ENCODE results near the gene FADS3.

The FADS3 gene

DNA sequence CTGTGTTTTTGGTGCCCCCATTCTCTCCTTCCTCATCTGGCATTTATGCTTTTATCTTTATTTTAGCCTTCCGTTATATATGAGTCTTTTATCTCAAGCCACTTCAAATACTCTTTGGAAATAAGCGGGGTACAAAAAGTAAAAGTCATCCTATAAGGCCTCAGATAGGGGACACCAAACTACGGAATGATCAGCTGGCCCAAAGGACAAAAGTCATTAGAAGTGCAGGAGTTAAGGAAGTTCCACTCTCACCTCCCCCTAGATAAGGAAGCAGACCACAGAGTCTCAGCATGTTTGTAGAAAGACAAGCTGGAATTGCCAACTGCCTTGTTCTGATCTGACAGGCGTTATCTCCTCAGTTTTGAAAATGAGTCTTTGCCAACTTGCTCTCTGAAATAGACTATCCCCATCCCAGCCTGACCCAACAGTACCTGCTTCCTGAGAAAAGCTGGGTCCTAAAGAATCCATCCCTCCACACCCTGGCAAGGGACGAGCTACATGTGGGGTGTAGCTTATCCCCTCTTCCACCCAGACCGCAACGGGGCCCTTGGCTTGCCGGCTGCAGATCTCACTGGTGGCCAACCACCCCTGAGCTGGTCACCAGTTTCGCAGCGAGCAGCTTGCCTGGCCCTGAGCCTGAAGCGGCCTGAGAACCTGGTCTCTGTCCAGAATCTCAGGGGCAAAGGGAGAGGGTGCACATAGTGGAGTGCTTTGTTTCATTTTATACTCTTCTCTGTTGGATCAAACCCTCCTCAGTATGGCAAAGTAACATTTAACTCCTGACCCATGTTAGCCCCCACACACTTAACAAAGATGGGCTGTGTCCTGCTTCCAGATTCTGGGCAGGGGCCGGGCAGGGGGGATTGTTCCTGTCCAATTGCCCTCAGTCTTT is 49.5 kb downstream of the FADS3 start:
- 97 to 98% methylated on average over 8 to 12 of the region's 12 CpGs for WGBS, 2 experiments (ENCODE audit: insufficient coverage in 2 of 2)

DNA sequence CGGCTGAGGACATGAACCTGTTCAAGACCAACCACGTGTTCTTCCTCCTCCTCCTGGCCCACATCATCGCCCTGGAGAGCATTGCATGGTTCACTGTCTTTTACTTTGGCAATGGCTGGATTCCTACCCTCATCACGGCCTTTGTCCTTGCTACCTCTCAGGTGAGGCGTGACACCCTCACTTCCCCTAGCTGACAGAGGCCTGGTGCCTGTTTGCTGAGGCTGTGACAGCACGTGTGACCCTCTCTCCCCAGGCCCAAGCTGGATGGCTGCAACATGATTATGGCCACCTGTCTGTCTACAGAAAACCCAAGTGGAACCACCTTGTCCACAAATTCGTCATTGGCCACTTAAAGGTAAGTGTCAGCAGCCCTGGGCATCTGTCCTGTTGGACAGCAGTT is 51.0 kb downstream of the FADS3 start:
- WGBS, 2 experiments (ENCODE audit: insufficient coverage in 2 of 2): 96 to 98% methylated on average over 7 of the region's 7 CpGs
- no peak overlapping the region for H3K27ac ChIP-seq (ENCODE audit: low read depth, low read length, severe bottlenecking)
- peaks cover 95% of the 10 kb centered on the region for H3K36me3 ChIP-seq (ENCODE audit: control insufficient read depth, insufficient read depth, low read length)
- H3K4me3 ChIP-seq (ENCODE audit: extremely low read depth, insufficient read depth, low read length, poor library complexity, severe bottlenecking): no peak overlapping the region
- no peaks in the 10 kb centered on the region for H3K9me3 ChIP-seq (ENCODE audit: control insufficient read depth, low read length)
- H3K4me1 ChIP-seq (ENCODE audit: control insufficient read depth, insufficient read depth, low read length, poor library complexity, severe bottlenecking): no peaks in the 10 kb centered on the region

More for the DNA sequence above, 49.5 kb downstream of the FADS3 start:
- H3K9me3 ChIP-seq (ENCODE audit: control insufficient read depth, low read length): no peaks in the 10 kb centered on the region
- peaks cover 100% of the 10 kb centered on the region for H3K36me3 ChIP-seq (ENCODE audit: control insufficient read depth, insufficient read depth, low read length)
- no peak overlapping the region for H3K4me3 ChIP-seq (ENCODE audit: extremely low read depth, insufficient read depth, low read length, poor library complexity, severe bottlenecking)
- H3K27ac ChIP-seq (ENCODE audit: low read depth, low read length, severe bottlenecking): peak overlapping the region; percentile 16
- no peaks in the 10 kb centered on the region for H3K4me1 ChIP-seq (ENCODE audit: control insufficient read depth, insufficient read depth, low read length, poor library complexity, severe bottlenecking)

DNA sequence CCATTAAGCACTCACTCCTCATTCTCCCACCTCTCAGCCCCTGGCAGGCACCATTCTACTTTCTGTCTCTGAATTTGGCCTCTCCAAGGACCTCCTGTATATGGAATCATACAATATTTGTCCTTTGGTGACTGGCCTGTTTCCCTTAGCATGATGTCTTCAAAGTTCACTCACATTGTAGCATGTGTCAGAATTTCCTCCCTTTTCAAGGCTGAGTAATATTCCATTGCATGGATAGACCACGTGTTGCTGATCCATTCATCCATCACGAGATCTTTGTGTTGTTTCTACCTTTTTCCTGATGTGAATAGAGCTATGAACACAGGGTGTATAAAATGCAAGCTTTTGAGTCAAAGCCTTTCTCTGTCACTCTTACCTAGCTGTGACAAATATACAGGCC is 51.6 kb downstream of the FADS3 start:
- H3K9me3 ChIP-seq (ENCODE audit: control insufficient read depth, low read length): no peaks in the 10 kb centered on the region
- no peak overlapping the region for H3K27ac ChIP-seq (ENCODE audit: low read depth, low read length, severe bottlenecking)
- 100% methylated on average over 1 of the region's 2 CpGs for WGBS, 2 experiments (ENCODE audit: insufficient coverage in 2 of 2)
- peaks cover 89% of the 10 kb centered on the region for H3K36me3 ChIP-seq (ENCODE audit: control insufficient read depth, insufficient read depth, low read length)
- H3K4me1 ChIP-seq (ENCODE audit: control insufficient read depth, insufficient read depth, low read length, poor library complexity, severe bottlenecking): peaks cover 6% of the 10 kb centered on the region
- no peak overlapping the region for H3K4me3 ChIP-seq (ENCODE audit: extremely low read depth, insufficient read depth, low read length, poor library complexity, severe bottlenecking)

DNA sequence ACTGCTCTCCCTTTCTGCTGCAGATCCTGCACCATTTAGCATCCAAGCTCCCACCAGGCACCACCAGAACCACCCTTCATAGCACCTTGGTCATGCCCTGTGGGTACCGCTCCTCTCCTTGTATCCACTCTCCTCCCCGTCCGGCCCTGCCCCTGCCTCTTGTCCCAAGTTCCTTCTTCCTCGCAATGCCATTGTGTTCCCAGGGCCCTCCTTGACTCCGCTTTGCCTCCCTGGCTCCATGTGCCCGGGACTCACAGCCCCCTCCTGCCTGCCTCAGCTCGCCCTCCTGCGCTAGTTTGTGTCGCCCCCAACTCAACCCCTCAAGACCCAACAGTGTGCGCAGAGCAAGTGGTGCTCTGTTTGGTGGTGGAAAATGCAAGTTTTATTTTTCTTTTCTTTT is 52.4 kb downstream of the FADS3 start:
- Histone ChIP-seq H3K4me3 (ENCODE audit: extremely low read depth, insufficient read depth, low read length, poor library complexity, severe bottlenecking) (no peak overlapping the region), H3K4me1 (ENCODE audit: control insufficient read depth, insufficient read depth, low read length, poor library complexity, severe bottlenecking) (peaks cover 12% of the 10 kb centered on the region), H3K27ac (ENCODE audit: low read depth, low read length, severe bottlenecking) (no peak overlapping the region), H3K9me3 (ENCODE audit: control insufficient read depth, low read length) (no peaks in the 10 kb centered on the region), H3K36me3 (ENCODE audit: control insufficient read depth, insufficient read depth, low read length) (peaks cover 84% of the 10 kb centered on the region)
- 97% methylated on average over 4 to 6 of the region's 10 CpGs for WGBS, 2 experiments (ENCODE audit: insufficient coverage in 2 of 2)

DNA sequence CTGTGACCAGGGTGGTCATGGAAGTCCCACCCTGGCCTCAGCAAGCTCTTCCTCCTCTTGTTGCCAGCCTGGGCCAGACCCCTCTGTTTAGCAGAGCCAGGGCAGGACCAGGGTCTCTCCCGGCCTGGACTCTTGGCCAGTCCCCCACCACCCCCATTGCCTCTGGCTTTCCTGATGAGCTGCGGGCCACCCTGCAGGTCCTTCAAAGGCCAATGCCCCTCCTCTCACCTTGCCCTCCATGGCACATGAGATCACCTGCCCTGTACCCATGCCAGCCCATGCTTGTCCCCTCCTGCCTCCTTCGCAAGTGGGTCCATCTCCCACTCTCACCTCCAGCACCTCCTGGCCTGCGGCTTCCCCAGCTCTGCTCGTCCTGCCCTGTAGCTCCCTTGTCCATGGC is 52.8 kb downstream of the FADS3 start:
- whole genome bisulfite sequencing, 2 experiments (ENCODE audit: insufficient coverage in 2 of 2): 95 to 99% methylated on average over 4 to 5 of the region's 5 CpGs
- peaks cover 17% of the 10 kb centered on the region for H3K4me1 ChIP-seq (ENCODE audit: control insufficient read depth, insufficient read depth, low read length, poor library complexity, severe bottlenecking)
- H3K4me3 ChIP-seq (ENCODE audit: extremely low read depth, insufficient read depth, low read length, poor library complexity, severe bottlenecking): no peak overlapping the region
- no peaks in the 10 kb centered on the region for H3K9me3 ChIP-seq (ENCODE audit: control insufficient read depth, low read length)
- H3K27ac ChIP-seq (ENCODE audit: low read depth, low read length, severe bottlenecking): no peak overlapping the region
- H3K36me3 ChIP-seq (ENCODE audit: control insufficient read depth, insufficient read depth, low read length): peaks cover 84% of the 10 kb centered on the region

DNA sequence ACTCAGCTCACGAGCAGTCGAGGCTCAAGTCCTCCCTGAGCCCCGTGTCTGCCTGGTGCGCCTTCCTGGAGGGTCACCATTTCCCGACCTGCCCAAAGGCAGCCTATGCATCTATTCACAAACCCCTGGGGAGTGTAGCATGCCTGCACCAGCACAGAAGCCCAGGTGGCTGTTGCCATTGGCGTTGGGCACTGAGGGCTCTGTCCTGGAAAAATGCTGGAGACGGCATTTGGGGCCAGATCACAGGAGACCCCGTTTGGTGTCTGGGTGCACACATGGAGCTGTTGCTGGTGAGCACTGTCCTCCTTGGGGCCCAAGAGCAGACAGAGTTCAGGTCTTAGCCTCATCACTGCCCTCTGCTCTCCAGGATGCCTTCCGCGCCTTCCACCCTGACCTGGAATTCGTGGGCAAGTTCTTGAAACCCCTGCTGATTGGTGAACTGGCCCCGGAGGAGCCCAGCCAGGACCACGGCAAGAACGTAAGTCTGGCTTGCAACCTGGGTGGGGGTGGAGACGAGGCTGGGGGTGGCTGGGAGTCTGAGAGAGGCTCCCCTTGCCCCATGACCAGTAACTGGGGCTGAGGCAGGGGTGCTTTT is 53.8 kb downstream of the FADS3 start:
- WGBS, 2 experiments (ENCODE audit: insufficient coverage in 2 of 2): 98 to 100% methylated on average over 13 to 15 of the region's 15 CpGs
- H3K4me3 ChIP-seq (ENCODE audit: extremely low read depth, insufficient read depth, low read length, poor library complexity, severe bottlenecking): no peak overlapping the region
- H3K27ac ChIP-seq (ENCODE audit: low read depth, low read length, severe bottlenecking): no peak overlapping the region
- peaks cover 84% of the 10 kb centered on the region for H3K36me3 ChIP-seq (ENCODE audit: control insufficient read depth, insufficient read depth, low read length)
- H3K4me1 ChIP-seq (ENCODE audit: control insufficient read depth, insufficient read depth, low read length, poor library complexity, severe bottlenecking): peaks cover 27% of the 10 kb centered on the region
- no peaks in the 10 kb centered on the region for H3K9me3 ChIP-seq (ENCODE audit: control insufficient read depth, low read length)

DNA sequence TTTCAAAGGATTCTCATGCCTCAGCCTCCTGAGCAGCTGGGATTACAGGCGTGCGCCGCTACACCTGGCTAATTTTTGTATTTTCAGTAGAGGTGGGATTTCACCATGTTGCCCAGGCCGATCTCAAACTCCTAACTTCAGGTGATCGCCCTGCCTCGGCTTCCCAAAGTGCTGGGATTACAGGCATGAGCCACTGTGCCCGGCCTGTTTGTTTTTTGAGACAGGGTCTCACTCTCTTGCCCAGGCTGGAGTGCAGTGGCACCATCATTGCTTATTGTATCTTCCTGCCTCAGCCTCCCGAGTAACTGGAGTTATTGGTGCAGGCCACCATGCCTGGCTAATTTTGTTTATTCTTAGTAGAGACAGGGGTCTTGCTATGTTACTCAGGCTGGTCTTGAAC is 55.2 kb downstream of the FADS3 start:
- no peaks in the 10 kb centered on the region for H3K9me3 ChIP-seq (ENCODE audit: control insufficient read depth, low read length)
- H3K4me1 ChIP-seq (ENCODE audit: control insufficient read depth, insufficient read depth, low read length, poor library complexity, severe bottlenecking): peaks cover 39% of the 10 kb centered on the region
- 88 to 93% methylated on average over 7 to 8 of the region's 8 CpGs for WGBS, 2 experiments (ENCODE audit: insufficient coverage in 2 of 2)
- H3K4me3 ChIP-seq (ENCODE audit: extremely low read depth, insufficient read depth, low read length, poor library complexity, severe bottlenecking): no peak overlapping the region
- H3K36me3 ChIP-seq (ENCODE audit: control insufficient read depth, insufficient read depth, low read length): peaks cover 84% of the 10 kb centered on the region
- no peak overlapping the region for H3K27ac ChIP-seq (ENCODE audit: low read depth, low read length, severe bottlenecking)

DNA sequence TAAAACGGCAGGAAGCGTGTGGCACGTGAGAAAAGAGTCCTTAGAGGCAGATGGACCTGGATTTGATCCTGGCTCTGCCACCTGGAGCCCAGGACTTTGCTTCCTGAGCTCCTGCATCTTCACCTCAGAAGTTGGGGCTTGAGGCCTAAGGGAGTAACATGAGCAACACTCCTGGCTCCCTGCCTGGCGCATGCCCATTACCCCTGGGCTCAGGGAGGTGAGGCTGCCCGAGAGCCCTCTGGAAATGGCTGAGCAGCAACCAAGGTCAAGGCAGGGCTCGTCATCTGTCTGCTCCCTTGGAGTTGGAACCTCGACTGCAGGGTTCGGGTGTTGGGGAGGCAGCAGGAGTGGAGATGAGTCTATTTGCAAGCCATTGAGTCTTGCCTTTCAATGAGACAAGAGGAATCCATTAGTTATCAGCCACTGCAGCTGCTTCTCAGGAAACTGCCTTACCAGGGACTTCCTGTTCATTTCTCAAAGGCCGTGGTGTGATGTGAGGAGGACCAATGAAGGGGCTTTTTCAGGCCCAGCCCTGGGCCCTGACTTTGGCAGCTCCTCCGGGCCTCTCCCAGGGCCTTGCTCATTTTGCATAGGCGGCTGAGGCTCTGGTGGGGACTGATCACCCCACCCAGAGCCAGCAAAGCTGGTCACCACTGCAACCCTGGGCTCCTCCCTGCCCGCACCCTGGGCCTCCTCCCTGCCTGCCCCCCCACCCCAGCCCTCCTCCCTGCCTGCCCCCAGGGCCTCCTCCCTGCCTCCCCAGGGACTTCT is 56.9 kb downstream of the FADS3 start:
- Histone ChIP-seq H3K36me3 (ENCODE audit: control insufficient read depth, insufficient read depth, low read length) (peaks cover 84% of the 10 kb centered on the region), H3K4me1 (ENCODE audit: control insufficient read depth, insufficient read depth, low read length, poor library complexity, severe bottlenecking) (peaks cover 49% of the 10 kb centered on the region), H3K9me3 (ENCODE audit: control insufficient read depth, low read length) (no peaks in the 10 kb centered on the region), H3K4me3 (ENCODE audit: extremely low read depth, insufficient read depth, low read length, poor library complexity, severe bottlenecking) (peak overlapping the region; percentile 1), H3K27ac (ENCODE audit: low read depth, low read length, severe bottlenecking) (peak overlapping the region; percentile 90)
- WGBS, 2 experiments (ENCODE audit: insufficient coverage in 2 of 2): 50 to 55% methylated on average over 10 to 11 of the region's 12 CpGs

DNA sequence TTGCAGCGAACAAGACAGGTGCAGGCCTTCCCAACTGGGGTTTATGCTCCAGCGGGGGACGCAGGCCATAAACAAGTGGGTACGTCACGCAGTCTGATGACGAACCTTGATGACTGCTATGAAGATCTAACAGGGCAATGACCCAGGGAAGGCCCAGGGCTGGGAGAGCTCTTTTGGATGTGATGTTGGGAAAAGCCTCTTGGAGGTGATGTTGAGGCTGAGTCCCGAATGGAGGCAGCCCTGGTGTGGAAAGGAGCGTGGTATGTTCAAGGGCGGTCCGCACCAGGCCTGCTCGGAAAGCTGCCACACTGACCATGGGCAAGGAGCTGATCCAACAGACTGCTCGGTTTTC is 57.4 kb downstream of the FADS3 start:
- H3K4me1 ChIP-seq (ENCODE audit: control insufficient read depth, insufficient read depth, low read length, poor library complexity, severe bottlenecking): peaks cover 49% of the 10 kb centered on the region
- H3K27ac ChIP-seq (ENCODE audit: low read depth, low read length, severe bottlenecking): peak overlapping the region; percentile 90
- 95% methylated on average over 12 of the region's 12 CpGs for WGBS, 2 experiments (ENCODE audit: insufficient coverage in 2 of 2)
- H3K9me3 ChIP-seq (ENCODE audit: control insufficient read depth, low read length): no peaks in the 10 kb centered on the region
- peak overlapping the region; percentile 1 for H3K4me3 ChIP-seq (ENCODE audit: extremely low read depth, insufficient read depth, low read length, poor library complexity, severe bottlenecking)
- H3K36me3 ChIP-seq (ENCODE audit: control insufficient read depth, insufficient read depth, low read length): peaks cover 82% of the 10 kb centered on the region

DNA sequence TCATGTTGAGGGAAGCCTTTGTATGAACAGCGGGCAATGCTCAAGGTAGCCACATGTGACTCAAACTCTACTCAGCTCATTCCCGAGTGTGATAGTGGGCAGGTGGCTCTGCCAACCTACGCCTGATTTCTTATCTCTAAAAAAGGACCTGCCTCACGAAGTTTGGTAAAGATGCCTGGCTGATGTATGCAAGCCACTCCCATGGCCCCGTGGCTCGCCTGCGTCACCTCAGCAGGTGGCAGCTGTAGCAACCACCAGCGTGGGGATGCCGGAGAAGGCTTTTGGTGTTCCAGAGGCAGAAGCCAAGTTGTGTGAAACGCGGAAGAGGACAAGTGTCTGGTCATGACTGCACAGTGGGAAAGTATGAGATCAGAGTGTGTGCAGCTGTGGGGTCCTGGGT is 57.9 kb downstream of the FADS3 start:
- Histone ChIP-seq H3K9me3 (ENCODE audit: control insufficient read depth, low read length) (no peaks in the 10 kb centered on the region), H3K4me3 (ENCODE audit: extremely low read depth, insufficient read depth, low read length, poor library complexity, severe bottlenecking) (no peak overlapping the region), H3K27ac (ENCODE audit: low read depth, low read length, severe bottlenecking) (peak overlapping the region; percentile 90), H3K4me1 (ENCODE audit: control insufficient read depth, insufficient read depth, low read length, poor library complexity, severe bottlenecking) (peaks cover 49% of the 10 kb centered on the region), H3K36me3 (ENCODE audit: control insufficient read depth, insufficient read depth, low read length) (peaks cover 77% of the 10 kb centered on the region)
- whole genome bisulfite sequencing, 2 experiments (ENCODE audit: insufficient coverage in 2 of 2): 73 to 85% methylated on average over 10 to 11 of the region's 11 CpGs

Data from mesodermal cell (in vitro differentiated cells).